ENCODE data around the gene TIGD1. TPM values are rescaled to one million over a fixed set of nuclear protein-coding genes. Genes with fewer than 3 reads are reported as not detected.

The TIGD1 gene
- total and polyA plus RNA-seq, 2 of the 13 experiments (the other 11 are each of a cell fraction or from before 2014, with no cell fraction given): 3.5 to 9.5 TPM

DNA sequence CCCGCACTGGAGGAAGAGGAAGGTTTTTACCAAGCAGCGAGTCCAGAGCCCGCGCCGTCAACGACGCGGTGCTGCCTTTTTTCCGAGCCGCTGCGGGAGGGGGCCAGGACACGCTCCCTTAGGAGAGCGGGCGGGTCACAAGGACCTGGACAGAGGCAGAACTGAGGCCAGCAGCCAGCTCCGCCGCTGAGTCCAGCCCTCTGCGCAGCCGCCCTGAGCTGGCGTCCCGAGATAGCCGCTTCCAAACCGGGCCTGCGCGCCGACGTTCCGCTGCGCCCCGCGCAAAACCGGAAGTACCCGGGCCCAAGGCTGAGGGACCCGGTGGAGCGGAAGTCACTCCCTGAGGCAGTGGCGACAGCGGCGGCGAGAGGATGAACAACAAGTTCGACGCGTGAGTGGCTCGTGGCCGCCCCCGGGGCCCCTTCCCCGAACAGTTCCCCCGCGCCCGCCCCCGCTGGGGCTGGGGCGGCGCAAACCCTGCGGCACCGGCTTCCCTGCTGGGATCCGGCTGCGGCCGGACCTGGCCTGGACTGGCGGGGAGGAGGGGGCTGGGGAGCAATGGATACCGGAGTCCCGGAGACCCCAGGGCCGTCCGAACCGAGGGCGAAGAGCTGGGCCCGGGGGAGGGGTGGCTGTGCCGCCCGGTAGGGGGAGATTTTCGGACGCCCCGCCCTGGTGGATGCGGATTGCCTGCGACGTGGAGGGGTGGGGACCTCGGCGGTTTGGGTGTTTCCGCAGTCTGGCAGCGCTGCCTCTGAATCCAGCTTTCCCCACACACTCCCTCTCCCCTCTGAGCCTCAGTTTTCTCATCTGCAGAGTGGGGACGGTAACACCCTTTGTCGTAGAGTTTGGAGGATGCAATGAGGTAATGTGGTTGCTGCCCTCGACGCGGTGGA lies at the start of gene TIGD1, which contains the start of gene EIF4E2 (continued):
- peak; percentile 97 for TF ChIP-seq ZBTB2 (CRISPR knock-in tag; IDR thresholded peaks at IDR 0.05; ENCODE audit: low read depth)
- peak; percentile 82 for TF ChIP-seq ETV6 (CRISPR knock-in tag; conservative IDR thresholded peaks at IDR 0.05)
- TF ChIP-seq ZNF143 (CRISPR knock-in tag; IDR thresholded peaks at IDR 0.05): peak; percentile 76
- peak; percentile 85; the same call in 1 of the 2 replicates for TF ChIP-seq SIN3A (IDR thresholded peaks at IDR 0.05; ENCODE audit: borderline replicate concordance, low read depth, low read length)
- TF ChIP-seq ZNF382 (CRISPR knock-in tag; IDR thresholded peaks at IDR 0.05; ENCODE audit: borderline replicate concordance): no peak; the same call in 1 of the 2 replicates
- peak; percentile 96 for TF ChIP-seq GATAD1 (CRISPR knock-in tag; IDR thresholded peaks at IDR 0.05)
- TF ChIP-seq ZFY (CRISPR knock-in tag; IDR thresholded peaks at IDR 0.05): peak; percentile 96
- peak; percentile 88 for TF ChIP-seq HNRNPK (IDR thresholded peaks at IDR 0.05; ENCODE audit: low read depth, low read length, poor library complexity, severe bottlenecking)
- no peak for TF ChIP-seq KDM6A (CRISPR knock-in tag; IDR thresholded peaks at IDR 0.05; ENCODE audit: low read depth)
- peak; percentile 99 for TF ChIP-seq ZNF691 (CRISPR knock-in tag; IDR thresholded peaks at IDR 0.05; ENCODE audit: borderline replicate concordance, low read depth)
- no peak for TF ChIP-seq FOXA1 (IDR thresholded peaks at IDR 0.05)
- TF ChIP-seq FOXA1 (CRISPR knock-in tag; IDR thresholded peaks at IDR 0.05): peak; percentile 46
- TF ChIP-seq REST (IDR thresholded peaks at IDR 0.05; ENCODE audit: borderline replicate concordance in 1 of 2, low read depth in 1 of 2, low read length in 2 of 2): peak in 1 of 2 experiments; percentile 51; a peak in 2 of 4 replicates
- TF ChIP-seq KDM2A (CRISPR knock-in tag; IDR thresholded peaks at IDR 0.05; ENCODE audit: borderline replicate concordance, low read depth): peak; percentile 99
- TF ChIP-seq JARID2 (CRISPR knock-in tag; IDR thresholded peaks at IDR 0.05; ENCODE audit: insufficient replicate concordance): no peak
- TF ChIP-seq ZNF720 (CRISPR knock-in tag; IDR thresholded peaks at IDR 0.05): no peak
- TF ChIP-seq CREB1 (IDR thresholded peaks at IDR 0.05): peak; percentile 74
- TF ChIP-seq CREB1 (CRISPR knock-in tag; IDR thresholded peaks at IDR 0.05): peak; percentile 59; the same call in 1 of the 2 replicates
- TF ChIP-seq SALL1 (CRISPR knock-in tag; IDR thresholded peaks at IDR 0.05): peak; percentile 99
- peak; percentile 96 for TF ChIP-seq ZNF781 (CRISPR knock-in tag; IDR thresholded peaks at IDR 0.05; ENCODE audit: borderline replicate concordance, not compliant biosample characterization)
- TF ChIP-seq, protein P1, sequence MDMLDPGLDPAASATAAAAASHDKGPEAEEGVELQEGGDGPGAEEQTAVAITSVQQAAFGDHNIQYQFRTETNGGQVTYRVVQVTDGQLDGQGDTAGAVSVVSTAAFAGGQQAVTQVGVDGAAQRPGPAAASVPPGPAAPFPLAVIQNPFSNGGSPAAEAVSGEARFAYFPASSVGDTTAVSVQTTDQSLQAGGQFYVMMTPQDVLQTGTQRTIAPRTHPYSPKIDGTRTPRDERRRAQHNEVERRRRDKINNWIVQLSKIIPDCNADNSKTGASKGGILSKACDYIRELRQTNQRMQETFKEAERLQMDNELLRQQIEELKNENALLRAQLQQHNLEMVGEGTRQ (IDR thresholded peaks at IDR 0.05; ENCODE audit: low read depth, low read length): no peak
- TF ChIP-seq, protein P1 (CRISPR knock-in tag; IDR thresholded peaks at IDR 0.05; ENCODE audit: borderline replicate concordance): peak; percentile 79
